Left colon (tissue), 2 donors: ENCODE results near the gene CA9. TPM values are rescaled to one million over a fixed set of nuclear protein-coding genes. Genes with fewer than 3 reads are reported as not detected.
A peak's percentile ranks its signal among the peaks of the same experiment; 100 is the strongest.

Experiments used
- ATAC-seq: fragments of 200-7000 bp; cut with Tn5 transposase; one replicate; pipeline ENCODE4 v1.9.1; 2020; ENCODE audit warnings: mild to moderate bottlenecking, moderate library complexity
- DNase-seq, 2 donors: peaks; one replicate each; pipeline ENCODE4 v3.0.0-alpha.2; 2020
- intact Hi-C, 2 donors: fragments of 100-400 bp; cut with DNase I in 1 of 2; cut with micrococcal nuclease in 1 of 2; formaldehyde crosslinking; loops; one replicate each; pipeline versions ENCODE4 v1.11.2 to v1.14.0; 2022; cut with DNase I, micrococcal nuclease
- total RNA-seq, 2 donors: library from RNA; stranded (reverse); fragmentation: NEBNext Ultra II Directional; extraction: Animal tissue kit (Norgen Biotek cat#: 25700); gene quantifications; one replicate each; pipeline ENCODE4 v1.2.1, GENCODE V29; 2021
- donor health status: DM: no; HTN: no; CAD: no.
- donor health status: DM: yes; HTN: yes; CAD: no.

CA9 gene
- total RNA-seq, 2 donors from 2014 or later, result 0.56 to 0.89 TPM

DNA sequence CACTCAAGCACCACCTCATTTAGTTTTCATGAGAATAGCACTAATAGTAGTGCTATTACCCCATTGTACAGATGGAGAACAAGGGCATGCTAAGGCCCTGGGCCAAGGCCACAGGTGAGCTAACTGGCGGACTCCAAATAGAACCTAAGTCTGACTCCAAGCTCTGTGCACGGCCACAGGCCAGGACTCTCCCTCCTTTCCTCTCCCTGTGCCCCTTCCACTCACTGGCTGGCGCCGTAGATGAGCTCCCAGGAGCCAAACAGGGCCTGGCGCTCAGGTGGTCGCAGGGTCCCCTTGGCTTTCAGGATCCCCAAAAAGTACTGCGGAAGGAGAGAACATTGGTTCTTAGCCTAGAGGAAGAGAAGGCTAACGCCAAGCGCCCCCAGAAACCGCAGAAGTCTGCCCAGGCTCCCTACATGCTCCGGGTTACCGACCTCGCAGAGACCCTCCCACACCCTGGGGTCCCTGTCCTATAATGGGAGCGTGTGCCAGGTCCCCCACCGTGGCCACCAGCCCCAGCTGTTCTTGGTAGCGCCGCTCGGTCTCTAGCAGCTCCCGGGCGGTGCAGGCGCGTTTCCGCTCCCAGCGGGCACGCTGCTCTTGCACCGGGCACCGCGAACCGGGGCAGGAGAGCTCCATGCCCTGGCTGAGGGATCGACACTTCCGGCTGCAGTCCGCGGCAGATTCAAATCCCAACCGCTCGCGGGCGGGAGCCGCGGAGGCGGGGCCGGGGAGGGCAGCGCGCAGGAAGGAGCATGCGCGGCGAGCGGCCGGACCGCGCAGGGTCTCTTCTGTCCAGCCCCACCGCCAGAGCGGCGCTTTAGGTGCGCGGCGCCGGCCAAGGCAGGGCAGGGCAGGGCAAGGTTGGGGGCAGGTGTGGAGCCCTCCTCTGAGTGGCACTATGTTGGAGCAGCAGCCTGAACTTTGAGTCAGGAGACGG lies 8.9 kb upstream of the CA9 start, which contains the start of gene ARHGEF39:
TSS of gene ARHGEF39 (minus strand) at position 665 of the 940 bp plus-strand sequence. CDS start at position 639, 26 bp downstream.
- intact Hi-C loops, result no loop called here
- ATAC-seq, result peak; percentile 78
- DNase-seq, result peak; percentile 87 to 88

DNA sequence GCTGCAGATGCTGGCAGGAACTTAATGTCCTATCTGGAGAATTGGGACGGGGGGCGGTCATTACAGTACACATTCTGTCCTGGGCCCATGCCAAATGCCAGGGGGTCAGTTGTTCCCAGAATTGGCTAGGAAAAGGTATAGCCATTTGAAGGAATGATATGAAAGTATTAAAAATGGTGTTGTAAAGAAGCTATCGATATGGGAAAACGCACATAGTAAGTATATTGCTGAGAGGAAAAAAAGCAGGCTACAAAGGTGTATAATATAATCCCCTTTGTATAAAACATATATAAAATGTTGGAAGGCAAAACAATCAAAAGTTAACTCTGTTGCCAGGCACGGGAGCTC lies 8.3 kb upstream of the CA9 start:
- intact Hi-C loops, result no loop called here
- ATAC-seq, result no peak
- DNase-seq, result no peak

DNA sequence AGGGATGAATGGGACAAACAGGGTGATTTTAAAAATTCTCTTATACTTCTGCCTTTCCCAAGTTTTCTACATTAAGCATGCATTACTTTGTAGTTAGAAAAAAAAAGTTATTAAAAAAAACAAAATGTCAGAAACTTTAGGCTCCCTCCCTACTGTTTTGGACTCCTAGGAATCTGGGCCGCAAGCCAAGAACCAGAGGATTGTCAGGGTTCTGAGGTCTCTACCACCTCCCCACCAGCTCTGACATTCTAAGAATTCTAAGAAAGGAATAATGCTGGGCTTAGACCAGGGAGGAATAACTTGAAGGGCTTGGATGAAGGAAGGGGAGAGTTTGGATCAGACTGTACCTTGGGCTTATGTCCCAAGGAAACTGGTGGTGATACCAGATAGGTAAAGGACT lies 7.7 kb upstream of the CA9 start:
- DNase-seq (no peak), ATAC-seq (no peak)
- intact Hi-C loops, result no loop called here

DNA sequence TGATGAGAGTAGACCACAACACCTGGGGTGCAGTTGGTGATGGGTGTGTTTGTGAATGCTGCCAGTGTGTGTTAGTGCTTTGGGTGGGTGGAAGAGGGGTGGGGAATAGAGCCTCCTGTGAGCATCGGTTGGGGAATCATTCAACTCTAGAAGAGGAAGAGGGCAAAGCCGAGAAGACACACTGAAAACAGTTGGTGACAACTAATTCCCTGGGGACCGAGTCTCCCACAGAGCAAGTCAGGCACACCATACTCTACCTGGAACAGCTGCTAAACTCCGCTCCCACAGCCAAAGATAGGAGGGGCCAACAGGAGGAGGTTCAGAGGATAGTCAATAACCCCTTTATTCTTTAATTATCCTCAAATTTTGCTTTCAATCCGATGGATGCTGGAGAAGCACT lies 7.2 kb upstream of the CA9 start:
- no peak for DNase-seq
- intact Hi-C loops, result no loop called here

DNA sequence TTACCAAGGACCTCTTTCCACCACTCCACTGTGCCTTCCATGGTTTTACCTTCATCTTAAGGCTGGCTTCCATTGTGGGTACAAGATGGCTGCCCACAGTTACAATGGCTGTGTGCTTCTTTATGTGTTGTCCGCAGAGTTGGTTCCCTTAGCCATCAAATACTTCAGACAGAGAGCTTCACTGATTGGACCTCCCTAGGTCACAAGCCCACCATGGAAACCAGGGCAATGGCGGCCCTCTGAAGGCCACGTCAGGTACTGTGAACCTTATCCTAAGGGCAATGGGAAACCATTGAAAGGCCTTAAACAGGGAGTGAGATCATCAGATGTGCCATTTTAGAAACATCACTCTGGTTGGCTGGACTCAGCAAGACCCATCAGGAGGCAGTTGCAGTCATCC lies 5.8 kb upstream of the CA9 start:
- intact Hi-C loops, result no loop called here
- ATAC-seq (no peak), DNase-seq (no peak)

More for the DNA sequence above, 7.2 kb upstream of the CA9 start:
- no peak for ATAC-seq

DNA sequence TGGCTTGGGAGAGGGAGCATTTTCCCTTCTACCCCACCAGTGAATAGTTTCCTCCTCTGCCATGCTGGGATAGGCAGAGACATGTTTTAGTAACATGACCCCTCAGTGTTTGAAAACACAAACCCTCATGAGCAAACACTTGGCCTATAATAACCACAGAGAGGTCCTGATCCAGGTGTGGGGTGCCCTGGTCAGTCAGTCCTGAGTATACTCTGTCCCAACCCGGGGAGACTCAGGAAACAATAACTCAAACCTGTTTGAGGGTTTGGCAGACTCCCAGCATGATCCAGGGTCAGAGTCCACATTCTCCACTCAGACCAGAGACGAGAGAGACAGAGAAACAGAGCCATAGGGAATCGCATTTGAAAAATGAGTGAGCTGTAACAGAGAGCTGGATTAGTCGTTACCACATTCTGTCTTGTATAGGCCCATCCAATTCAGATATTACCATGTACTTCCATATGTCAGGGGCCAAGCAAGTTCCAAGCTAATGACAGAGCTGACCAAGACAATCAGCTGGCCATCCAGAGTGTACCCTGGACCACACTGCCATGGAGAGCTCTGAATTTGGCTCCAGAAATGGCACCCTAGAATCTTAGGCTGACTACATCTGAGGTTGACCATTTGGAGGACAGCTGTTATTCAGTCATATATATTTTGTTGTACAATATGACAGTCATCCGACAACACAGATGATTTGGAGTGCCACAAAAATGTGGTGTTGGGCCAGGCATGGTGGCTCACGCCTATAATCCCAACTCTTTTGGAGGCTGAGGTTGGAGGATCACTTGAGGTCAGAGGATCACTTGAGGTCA lies 4.2 kb upstream of the CA9 start:
- peak; percentile 82 to 85 for DNase-seq
- peak; percentile 81 for ATAC-seq
- intact Hi-C loops, result no loop called here

DNA sequence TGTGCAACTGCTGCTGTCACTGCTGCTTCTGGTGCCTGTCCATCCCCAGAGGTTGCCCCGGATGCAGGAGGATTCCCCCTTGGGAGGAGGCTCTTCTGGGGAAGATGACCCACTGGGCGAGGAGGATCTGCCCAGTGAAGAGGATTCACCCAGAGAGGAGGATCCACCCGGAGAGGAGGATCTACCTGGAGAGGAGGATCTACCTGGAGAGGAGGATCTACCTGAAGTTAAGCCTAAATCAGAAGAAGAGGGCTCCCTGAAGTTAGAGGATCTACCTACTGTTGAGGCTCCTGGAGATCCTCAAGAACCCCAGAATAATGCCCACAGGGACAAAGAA lies 265 bp downstream of the CA9 start:
- no peak for ATAC-seq
- intact Hi-C loops, result no loop called here
- DNase-seq, result no peak

DNA sequence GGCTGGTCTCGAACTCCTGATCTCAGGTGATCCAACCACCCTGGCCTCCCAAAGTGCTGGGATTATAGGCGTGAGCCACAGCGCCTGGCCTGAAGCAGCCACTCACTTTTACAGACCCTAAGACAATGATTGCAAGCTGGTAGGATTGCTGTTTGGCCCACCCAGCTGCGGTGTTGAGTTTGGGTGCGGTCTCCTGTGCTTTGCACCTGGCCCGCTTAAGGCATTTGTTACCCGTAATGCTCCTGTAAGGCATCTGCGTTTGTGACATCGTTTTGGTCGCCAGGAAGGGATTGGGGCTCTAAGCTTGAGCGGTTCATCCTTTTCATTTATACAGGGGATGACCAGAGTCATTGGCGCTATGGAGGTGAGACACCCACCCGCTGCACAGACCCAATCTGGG lies 1.5 kb downstream of the CA9 start:
- DNase-seq, result no peak
- intact Hi-C loops, result no loop called here
- peak; percentile 32 for ATAC-seq

DNA sequence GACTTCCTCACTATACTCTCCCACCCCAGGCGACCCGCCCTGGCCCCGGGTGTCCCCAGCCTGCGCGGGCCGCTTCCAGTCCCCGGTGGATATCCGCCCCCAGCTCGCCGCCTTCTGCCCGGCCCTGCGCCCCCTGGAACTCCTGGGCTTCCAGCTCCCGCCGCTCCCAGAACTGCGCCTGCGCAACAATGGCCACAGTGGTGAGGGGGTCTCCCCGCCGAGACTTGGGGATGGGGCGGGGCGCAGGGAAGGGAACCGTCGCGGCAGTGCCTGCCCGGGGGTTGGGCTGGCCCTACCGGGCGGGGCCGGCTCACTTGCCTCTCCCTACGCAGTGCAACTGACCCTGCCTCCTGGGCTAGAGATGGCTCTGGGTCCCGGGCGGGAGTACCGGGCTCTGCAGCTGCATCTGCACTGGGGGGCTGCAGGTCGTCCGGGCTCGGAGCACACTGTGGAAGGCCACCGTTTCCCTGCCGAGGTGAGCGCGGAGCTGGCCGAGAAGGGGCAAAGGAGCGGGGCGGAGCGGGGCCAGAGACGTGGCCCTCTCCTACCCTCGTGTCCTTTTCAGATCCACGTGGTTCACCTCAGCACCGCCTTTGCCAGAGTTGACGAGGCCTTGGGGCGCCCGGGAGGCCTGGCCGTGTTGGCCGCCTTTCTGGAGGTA lies 2.1 kb downstream of the CA9 start:
- DNase-seq (peak in 1 of 2 donors; percentile 62), ATAC-seq (peak; percentile 81)
- intact Hi-C loops, result no loop called here

DNA sequence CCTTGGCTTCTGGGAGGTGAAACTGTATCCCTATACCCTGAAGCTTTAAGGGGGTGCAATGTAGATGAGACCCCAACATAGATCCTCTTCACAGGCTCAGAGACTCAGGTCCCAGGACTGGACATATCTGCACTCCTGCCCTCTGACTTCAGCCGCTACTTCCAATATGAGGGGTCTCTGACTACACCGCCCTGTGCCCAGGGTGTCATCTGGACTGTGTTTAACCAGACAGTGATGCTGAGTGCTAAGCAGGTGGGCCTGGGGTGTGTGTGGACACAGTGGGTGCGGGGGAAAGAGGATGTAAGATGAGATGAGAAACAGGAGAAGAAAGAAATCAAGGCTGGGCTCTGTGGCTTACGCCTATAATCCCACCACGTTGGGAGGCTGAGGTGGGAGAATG lies 5.4 kb downstream of the CA9 start:
- no peak for DNase-seq
- ATAC-seq, result no peak
- intact Hi-C loops, result no loop called here

DNA sequence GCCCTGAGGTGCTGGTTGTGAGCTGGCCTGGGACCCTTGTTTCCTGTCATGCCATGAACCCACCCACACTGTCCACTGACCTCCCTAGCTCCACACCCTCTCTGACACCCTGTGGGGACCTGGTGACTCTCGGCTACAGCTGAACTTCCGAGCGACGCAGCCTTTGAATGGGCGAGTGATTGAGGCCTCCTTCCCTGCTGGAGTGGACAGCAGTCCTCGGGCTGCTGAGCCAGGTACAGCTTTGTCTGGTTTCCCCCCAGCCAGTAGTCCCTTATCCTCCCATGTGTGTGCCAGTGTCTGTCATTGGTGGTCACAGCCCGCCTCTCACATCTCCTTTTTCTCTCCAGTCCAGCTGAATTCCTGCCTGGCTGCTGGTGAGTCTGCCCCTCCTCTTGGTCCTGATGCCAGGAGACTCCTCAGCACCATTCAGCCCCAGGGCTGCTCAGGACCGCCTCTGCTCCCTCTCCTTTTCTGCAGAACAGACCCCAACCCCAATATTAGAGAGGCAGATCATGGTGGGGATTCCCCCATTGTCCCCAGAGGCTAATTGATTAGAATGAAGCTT lies 6.1 kb downstream of the CA9 start:
- no peak for DNase-seq
- intact Hi-C loops, result no loop called here
- no peak for ATAC-seq

DNA sequence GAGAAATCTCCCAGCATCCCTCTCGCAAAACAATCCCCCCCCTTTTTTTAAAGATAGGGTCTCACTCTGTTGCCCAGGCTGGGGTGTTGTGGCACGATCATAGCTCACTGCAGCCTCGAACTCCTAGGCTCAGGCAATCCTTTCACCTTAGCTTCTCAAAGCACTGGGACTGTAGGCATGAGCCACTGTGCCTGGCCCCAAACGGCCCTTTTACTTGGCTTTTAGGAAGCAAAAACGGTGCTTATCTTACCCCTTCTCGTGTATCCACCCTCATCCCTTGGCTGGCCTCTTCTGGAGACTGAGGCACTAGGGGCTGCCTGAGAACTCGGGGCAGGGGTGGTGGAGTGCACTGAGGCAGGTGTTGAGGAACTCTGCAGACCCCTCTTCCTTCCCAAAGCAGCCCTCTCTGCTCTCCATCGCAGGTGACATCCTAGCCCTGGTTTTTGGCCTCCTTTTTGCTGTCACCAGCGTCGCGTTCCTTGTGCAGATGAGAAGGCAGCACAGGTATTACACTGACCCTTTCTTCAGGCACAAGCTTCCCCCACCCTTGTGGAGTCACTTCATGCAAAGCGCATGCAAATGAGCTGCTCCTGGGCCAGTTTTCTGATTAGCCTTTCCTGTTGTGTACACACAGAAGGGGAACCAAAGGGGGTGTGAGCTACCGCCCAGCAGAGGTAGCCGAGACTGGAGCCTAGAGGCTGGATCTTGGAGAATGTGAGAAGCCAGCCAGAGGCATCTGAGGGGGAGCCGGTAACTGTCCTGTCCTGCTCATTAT lies 6.8 kb downstream of the CA9 start:
- ATAC-seq (no peak), DNase-seq (no peak)
- intact Hi-C loops, result no loop called here

DNA sequence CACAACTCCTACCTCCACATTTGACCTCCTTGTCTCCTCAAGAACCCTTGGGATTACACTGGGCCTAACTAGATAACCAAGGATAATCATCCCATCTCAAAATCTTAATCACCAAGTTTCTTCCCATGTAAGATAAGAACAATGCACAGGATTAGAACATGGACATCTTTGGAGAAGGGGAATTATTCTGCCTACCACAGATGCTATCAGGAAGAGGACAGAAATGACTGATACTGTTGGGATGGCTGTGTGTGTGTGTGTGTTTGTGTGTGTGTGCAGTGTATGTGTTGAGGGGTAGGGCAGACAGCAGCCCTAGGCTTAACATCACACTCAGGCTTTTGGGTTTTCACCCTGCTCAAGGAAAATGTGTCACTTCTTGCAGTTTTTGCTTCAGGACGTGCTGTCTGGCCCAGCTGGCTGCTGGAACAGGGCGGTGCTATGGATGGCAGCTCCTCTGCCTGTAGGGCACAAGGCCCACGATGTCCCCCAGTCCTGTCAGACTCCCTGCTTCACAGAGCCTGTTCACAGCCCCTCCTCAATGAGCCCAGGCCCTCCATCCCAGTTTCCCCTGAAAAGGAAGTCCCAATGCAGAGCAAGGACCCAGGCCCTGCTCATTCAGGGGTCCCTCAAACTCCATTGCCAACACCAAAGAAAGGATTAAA lies 7.7 kb downstream of the CA9 start:
- no peak for ATAC-seq

DNA sequence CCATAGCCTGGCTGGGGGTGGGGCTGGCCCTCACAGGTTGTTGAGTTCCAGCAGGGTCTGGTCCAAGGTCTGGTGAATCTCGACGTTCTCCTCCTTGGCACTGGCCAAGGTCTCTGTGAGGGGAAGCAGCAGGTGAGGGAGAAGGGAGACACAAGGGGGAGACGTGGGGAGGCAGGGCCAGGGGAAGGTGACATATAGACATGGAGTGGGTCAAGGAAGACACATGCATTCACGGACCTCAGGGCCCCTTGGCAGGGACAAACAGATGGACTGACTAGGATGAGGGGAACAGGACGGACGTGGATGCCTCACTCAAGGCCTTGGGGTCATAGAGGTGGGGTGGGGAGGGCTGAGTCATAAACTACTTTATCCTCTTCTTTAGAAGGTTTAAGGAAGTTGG lies 8.3 kb downstream of the CA9 start:
- intact Hi-C loops, result no loop called here
- ATAC-seq (no peak), DNase-seq (no peak)

More for the DNA sequence above, 7.7 kb downstream of the CA9 start:
- intact Hi-C loops, result no loop called here
- DNase-seq, result no peak

DNA sequence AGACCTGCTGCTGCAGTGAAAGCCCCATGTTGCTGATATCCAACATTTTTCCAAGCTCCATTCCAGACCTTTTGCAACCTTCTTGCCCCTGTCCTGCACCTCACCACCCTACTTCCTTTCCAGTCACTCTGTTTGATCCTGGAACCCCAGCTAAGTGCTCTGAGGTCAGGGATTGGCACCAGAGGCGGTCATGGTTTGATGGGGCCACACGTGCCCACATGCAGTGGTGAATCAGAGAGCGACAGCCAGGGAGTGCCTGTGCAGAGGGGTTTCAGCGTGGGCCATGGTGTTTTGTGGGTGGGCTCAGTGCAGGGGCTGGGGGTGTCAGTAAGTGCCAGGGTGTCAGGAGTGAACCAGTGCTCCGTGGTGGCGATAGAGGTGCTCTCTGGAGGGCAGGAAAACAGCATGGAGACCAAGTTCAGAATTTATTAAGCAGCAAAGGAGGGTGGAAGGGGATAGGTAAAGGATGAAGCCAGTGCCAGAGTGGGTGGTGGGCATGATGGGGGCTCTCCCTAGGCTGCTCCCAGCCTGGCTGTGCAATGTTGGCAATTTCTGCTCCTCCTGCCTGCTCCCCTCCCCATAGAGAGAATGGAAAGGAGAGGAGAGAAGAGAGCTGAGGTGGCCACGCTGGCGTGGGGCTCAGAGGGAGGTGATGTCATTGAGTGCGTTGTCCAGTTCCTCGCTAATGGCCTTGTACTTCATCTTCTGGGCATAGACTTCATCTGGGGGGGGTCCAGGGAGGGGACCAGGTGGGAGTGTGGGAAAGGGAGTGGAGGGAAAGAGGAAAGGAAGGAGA lies 9.0 kb downstream of the CA9 start:
- no peak for DNase-seq

DNA sequence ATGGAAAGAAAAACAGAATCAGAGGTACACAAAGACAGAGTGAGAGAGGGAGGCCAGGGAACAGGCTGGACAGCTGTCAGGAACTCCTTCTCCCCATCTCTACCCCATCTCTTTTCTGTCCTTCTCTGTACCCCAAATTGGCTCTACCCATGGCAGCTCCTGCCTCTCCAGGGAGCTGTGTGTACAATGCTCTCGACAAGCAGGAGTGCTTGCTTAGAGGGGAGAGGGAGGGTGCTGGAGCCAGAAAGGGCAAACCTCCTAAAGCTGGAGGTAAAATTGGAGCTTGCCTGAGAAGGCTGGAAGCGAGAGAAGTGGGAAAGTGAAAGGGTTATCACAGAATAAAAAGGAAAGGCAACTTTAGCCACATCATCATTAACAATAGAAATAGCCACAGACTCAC lies 9.6 kb downstream of the CA9 start:
- no peak for DNase-seq
- intact Hi-C loops, result no loop called here
- ATAC-seq, result no peak

More for the DNA sequence above, 9.0 kb downstream of the CA9 start:
- no peak for ATAC-seq
- intact Hi-C loops, result no loop called here

DNA sequence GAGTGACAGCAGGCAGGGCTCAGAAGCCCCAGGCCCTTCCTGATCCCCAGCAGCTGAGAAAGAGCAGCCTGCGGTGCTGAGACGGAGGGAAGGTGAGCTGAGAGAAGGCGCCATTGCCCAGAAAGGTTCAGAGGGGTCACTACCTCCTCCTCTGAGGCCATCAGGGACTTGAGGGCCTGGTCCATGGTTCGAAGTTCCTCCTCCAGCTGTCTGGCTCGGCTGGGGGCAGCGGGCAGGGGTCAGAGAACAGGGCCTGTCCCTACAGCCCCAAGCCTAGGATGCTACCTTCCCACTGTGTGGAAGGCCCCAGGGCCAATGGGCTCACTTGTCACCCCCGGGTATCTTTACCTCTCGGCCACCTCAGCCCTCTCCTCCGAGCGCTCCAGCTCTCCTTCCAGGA lies 11.2 kb downstream of the CA9 start:
- intact Hi-C loops, result no loop called here
- no peak for ATAC-seq
- DNase-seq, result no peak
